Measurements from ENCODE around the gene SYNE1.
"Not testable (repeated sequence)": the region's sequence is repeated elsewhere in the genome, so short reads cannot be mapped to it uniquely, and the experiment has no call there.

The SYNE1 gene

DNA sequence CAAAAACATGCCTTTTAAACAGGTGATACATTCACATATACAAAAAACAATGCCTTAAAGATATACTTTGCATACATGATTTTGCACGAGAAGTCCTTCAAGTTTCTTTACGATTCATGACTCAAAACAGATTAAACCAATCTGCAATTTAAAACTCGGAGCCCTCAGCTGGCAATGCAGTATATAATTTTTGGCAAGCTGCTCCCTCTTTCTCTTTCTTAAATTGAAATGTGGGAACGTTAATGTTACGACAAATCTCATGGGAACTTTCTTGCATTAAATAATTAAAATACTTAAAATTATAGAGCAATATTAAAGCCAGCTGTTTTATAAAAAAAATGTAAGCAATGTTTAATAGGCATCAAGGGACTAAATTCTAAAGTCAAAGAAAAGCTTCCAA, 495.1 kb downstream of the SYNE1 start:
- no peak for DNase-seq (ENCODE audit: low read depth in 2 of 2)

DNA sequence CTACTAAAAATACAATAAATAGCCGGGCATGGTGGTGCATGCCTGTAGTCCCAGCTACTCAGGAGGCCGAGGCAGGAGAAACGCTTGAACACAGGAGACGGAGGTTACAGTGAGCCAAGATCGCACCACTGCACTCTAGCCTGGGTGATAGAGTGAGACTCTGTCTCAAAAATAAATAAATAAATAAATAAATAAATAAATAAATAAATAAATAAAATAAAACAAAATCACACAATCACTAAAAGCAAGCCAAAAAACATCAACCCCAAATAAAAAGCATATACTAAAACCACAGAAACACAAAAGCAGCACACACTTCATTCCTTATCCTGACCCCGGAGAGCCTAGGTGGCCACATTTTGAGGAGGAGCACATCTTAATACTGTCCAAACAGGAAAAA, 498.8 kb downstream of the SYNE1 start:
- not testable (repeated sequence) for DNase-seq (ENCODE audit: low read depth in 2 of 2)

DNA sequence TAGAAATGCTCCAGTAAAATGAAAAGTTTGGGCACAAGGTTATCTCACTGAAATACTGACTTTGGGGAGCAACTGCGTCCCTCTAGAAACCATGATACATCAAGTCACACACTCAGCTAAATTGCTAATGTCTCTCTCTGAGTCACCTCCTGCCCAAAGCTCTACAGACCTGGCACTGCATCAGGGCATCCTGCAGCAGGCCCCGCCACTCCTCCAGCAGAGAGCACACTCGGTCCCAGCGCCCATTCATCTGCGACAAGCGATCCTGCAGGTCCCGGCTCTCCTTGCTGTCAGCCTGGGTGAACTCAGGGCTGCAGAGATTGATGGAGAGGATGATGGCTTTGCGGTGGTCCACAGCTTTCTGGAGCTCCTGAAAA, 500.7 kb downstream of the SYNE1 start:
- no peak for DNase-seq (ENCODE audit: low read depth in 2 of 2)

DNA sequence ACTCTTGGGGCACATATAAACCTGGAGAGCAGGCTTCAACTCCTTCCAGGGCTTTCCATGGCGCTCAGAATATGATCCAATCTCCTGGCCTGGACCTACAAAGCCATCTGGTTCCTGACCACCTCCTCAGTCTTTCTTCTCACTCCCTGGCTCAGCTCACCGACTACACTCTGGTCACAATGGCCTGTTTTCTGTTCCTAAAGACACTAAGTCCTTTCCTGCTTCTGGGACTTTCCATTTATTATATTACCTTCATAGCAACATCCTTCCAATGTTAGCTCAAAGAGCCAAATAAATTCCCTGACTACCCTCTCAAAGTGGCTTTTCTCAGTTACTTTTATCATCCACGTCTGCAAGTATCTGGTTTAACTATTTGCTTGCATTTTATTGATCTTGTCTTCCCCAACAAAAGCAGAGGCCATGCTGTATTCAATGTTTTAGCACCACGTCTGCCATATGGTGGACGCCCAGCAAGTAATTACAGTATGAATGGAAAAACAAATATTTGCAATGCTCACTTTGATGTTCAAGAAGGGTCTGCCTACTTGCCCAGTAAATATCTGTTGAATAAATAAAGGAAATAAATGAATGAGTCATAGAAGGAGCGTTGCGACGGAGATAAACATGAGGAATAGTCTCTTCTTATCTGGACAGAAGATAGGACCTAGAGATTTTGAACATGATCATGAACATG, 501.3 kb downstream of the SYNE1 start:
- DNase-seq (ENCODE audit: low read depth in 2 of 2): no peak

DNA sequence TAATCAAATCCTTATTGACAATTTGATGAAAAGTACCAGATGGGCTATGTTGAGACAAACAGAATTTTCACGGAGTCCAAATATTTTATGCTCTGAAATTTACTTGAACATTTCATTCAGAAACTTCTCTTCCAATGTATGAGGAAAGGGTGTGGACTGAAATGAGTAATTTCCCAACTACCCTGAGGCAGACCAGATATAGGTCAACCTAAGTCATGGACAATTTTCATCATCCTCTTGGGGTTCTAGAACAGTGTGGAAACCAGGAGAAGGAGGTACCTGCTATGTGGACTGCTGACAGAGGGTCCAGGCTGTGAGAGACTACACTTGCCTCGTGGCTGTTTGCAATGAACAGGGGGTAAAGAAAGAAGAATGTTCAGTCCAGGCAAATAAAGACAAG, 506.7 kb downstream of the SYNE1 start:
- DNase-seq (ENCODE audit: low read depth in 2 of 2): no peak

DNA sequence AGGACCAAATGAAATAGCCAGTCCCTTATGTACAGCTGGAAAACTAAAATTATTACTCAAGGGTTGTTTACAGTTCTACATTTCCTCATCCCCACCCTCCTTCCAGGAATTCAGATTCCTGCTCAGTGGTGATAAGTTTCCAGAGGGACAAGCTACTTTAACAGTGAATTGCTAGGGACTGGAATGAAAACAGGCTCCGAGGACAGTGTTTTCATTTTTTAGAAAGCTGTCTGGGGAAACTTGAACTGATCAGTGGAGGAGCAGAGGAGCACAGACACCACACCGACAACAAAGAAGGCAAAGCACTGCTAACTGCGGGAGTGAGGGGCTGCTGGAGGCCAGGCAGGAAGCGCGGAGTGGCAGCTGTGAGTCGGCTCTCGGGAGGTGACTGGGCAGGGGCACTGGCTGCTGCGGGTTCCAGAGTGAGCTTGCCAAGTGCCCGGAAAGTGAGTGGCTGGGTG, 507.4 kb downstream of the SYNE1 start:
- no peak for DNase-seq (ENCODE audit: low read depth in 2 of 2)

DNA sequence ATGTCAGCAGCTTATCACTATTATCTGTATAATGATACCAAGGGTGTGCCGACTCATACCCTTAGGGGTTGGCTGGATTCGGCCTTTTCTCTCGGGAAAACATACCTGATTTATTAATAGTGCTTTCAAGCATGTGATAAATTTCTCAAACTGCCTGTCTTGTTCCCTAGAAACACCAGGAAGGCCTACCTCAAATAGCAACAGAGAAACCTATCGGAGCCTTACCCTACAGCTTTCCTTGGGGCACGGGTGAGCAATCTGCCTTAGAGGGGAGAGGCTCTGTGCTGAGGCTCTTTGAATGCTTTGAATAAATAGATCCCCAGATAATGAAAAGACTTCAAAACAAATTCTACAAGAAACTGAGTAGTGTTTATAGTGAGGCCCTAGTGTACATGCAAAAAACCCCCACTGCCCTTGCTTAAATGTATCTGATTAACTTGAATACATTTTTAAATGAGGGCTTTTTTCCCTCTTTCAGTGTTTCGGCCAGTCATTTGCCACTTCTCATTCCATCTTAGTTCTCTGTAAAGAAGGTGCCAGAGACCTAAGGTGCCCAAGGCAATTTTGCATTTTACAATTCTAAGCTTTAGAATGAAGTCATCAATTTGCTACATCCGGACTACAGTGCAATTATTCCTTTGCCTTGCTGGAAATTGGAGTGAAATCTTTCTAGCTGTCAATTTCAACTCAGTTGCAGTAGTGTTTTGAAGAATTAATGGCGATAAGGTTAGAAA, 509.6 kb downstream of the SYNE1 start:
- no peak for DNase-seq (ENCODE audit: low read depth in 2 of 2)

DNA sequence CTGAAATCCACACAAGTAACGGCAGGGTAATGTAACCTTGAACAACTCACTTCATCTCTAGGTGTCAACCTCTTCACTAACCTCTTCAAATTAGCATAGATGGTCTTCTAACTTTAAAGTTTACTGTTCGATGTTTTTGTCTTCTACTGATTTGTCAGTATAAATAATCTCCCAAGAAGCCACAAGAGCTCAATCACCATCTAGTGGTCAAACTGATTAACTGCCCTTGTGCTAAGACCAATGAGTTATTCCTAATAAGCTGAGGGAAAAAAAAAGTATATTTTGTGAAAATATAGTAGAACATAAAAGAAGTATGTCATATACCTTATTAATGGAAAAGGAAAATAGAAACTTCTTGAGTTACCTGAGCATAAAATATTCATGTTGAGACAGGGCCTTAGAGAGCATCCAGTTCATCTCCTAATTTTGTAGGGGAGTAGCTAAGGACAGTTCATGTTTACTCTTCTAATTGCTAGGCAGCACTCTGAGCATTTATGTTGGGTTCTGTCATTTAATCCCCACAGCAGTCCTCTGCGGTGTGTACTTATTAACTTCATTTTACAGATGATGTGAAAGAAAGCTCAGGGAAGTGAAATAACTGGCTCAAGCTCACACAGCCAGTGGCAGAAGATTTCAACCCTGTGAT, 512.6 kb downstream of the SYNE1 start:
- DNase-seq (ENCODE audit: low read depth in 2 of 2): no peak

DNA sequence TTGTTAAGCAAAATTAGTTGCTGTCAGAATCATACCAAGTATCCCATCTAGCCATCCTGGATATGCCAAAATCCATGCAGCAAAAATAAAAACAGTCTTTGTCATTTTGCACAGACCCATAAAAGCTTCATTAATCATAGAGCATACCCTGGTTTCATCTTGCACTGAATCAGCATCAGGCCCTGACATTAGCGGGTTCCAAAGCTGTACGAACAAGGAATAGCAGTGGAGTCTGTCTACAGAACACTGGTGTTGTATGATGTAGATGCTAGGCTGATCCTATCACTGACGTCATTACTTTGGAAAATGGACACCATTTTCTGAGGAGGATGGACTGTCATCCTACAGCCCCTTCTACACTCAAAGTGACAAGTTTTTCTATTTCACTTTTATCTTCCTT, 514.1 kb downstream of the SYNE1 start:
- no peak for DNase-seq (ENCODE audit: low read depth in 2 of 2)

DNA sequence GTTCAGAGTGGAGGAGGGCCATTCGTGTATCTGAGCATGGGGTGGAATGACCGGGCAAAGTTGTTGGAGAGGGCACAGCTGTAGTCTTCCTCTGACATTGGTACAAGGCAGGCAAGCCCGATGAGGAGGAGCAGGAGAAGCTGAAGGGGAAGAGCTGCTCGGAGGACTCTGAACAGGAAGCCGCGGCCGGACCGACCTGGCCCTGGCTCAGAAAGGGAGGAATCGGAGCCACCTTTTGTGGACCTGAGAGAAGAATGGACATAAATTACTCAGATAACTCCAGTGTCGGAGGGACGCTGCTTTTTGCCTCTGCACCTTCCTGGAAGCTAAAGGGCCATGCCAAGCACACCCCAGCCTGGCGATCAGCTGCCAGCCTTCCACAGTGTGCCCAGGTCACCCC, 514.7 kb downstream of the SYNE1 start:
- DNase-seq (ENCODE audit: low read depth in 2 of 2): no peak

DNA sequence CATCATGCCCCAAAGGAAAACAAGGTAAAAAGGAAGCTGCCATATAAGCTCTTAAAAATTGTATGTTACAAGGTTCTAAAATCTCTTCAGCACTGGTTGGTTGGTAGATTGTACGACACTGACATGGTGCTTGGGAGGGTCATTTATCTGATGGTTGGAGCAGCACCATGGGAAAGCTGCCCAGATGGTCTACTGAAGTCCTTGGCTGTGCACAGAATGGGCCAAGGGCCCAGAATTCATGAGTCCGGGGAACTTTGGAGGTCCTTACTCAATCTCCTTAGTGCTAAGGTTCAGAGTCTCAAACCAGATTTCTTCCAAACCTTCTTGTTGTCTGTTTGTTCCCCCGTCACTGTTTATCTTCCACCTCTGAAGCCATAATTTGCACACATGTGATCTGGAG, 515.3 kb downstream of the SYNE1 start:
- no peak for DNase-seq (ENCODE audit: low read depth in 2 of 2)

DNA sequence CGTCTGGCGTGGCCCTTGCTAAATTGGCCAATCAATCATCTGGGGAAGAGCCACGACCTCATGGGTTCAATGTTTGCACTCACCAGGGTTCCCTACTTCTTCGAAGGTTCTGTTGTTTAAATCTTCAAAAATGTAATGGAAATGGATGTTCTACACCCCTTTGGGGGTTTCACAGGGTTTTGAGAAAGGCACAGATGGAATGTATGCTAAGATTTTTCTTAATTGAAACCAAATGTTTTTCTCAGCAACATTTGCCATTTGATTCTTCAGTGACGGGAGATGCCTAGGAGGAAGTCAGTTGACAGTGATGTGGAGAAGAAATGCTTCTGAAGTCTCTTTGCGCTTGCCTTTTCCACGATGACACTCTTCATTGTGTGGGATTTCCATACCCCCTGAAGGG, 517.3 kb downstream of the SYNE1 start:
- no peak for DNase-seq (ENCODE audit: low read depth in 2 of 2)

DNA sequence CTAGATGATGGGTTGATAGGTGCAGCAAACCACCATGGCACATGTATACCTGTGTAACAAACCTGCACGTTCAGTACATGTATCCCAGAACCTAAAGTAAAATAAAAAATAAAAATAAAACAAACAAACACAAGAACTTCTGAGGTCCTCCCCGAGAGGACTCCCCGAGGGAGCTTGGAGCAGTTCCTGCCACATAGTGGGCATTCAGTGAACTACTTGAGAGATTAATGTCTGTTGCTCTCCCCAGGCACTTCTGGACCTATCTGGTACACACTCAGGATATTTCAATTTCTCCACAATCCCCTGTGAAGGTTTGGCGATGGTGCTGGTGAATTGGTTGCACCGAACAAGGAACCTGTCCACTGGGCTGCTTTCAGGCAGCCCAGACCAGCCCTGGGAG, 518.5 kb downstream of the SYNE1 start:
- no peak for DNase-seq (ENCODE audit: low read depth in 2 of 2)

DNA sequence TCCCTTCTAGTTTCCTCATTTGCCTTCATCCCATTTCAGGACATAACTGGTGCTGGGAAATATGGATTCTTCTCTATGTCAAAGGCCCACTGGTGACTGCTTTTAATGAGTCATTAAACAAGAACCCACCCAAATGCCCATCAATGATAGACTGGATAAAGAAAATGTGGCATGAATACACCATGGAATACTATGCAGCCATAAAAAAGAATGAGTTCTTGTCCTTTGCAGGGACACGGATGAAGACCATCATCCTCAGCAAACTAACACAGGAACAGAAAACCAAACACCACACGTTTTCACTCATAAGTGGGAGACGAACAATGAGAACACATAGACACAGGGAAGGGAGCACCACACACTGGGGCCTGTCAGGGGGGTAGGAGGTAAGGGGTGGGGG, 518.9 kb downstream of the SYNE1 start:
- DNase-seq (ENCODE audit: low read depth in 2 of 2): no peak

DNA sequence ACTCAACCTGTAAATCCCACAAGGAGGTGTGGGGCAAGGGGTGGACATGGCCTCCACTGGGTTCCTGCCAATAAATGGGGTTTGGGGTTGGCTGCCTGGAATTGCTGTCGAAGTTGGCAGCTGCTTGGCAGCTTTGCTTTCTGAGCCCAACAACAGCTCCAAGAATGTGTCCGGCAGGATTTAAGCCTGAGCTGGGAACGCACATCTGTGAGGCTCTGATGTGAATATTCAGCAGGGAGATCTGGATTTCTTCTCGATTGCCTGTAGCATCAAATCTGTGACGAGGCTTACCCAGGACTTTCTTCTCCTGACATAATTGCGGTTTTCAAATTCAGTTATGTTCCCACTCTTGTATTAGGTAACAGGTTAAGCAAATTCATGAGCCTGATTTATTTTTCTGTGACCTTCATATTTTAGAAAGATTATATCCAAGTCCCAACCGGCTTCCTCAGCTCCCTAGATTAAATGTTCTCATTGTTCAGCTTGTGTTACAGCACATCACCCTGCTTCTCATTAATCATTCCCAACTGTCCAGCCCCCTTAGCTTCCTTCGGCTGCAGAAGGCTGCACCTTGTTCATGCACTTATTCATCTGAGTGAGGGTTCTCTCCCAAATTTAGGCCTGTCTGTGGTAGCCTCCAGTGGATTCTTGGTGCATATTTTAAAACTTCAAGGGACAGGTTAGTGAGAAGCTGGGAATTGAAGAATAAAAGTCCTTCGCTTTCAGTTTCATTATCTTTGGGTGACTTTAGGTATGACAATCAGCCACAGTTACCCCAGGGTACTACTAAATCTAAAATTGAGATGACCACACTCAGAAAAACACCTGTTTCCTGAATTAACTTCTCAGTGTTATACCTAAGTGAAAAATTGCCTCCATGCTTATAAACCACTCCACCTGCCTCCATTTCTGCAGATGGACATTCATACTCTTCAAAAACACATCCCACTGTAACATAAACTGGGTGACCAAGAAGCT, 519.7 kb downstream of the SYNE1 start:
- no peak for DNase-seq (ENCODE audit: low read depth in 2 of 2)

DNA sequence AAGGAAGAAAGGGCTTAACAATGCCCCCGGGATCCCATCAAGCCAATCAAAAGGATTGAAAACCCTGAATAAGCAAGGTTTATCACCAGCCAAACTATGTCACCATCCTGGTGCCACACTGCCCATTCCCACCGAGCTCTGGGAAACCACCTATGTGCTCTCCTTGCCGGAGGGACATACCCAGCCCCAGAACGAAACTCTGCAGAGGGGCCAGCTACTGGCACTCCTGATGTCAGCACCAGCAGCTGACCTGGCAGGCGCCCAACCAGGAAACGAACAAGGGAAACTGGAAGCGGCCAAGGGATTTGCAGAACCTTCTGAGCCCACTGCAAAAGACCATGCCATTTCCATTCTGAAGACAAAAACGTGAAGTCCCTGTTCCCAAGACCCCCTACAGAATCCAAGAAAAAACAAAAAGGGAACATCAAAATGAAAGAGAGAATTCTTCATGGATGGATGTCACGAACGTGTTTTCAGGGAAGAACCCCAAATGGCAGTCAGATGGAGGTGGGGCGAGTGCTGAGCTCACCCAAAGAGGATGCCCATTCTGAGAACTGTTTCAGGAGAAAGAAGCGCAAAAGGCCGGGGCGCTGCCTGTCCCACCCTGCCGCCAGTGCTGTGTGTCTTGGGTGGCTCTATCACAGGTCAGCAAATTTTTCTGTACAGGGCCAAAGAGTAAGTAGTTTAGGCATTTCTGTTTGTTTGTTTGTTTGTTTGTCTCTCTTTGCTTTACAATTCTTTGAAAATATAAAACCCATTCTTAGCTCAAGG, 524.5 kb downstream of the SYNE1 start:
- no peak for DNase-seq (ENCODE audit: low read depth in 2 of 2)

DNA sequence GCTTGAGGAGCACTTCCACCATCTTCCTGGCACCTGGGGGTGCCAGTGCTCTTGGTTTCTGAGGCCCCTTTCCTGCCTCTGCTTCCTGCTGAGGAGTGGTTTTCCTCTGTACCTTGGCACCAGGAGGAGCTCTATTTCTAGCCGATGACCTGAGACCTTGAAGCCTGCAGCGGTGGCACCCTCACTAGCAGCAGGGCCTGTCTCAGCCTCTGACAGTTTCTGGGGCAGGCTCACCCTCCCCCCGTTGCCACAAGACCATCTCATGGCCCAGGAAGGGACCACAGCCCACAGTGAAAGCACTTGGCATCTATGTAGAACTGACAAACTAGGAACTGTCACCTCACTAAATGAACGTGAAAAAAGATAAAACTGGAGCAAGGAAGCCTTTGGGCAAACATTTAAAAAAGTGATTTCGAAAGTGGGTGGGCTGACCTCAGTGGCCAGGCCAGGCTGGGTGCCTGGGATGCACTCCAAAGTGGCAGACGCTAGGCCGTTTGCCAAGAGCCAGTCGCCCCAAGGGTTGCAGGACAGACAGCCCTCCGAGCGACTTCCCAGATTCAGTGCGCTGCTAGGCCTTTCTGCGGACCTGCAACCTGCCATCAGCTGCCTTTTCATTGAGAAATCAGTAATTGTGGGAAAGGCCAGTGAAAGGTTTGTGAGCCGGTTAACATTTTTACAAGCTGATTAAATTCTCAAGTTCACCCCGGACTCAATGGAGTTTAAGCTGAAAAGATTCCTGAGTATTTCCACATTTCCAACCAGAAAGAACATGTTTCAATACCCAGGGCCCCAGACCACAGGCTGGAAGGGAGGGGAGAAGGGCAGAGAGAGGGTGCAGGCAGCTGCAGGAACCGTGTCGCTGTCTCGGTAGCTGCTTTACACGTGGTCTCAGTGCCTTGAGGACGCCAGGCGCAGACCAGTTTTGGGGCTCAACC, 526.0 kb downstream of the SYNE1 start:
- DNase-seq (ENCODE audit: low read depth in 2 of 2): no peak

DNA sequence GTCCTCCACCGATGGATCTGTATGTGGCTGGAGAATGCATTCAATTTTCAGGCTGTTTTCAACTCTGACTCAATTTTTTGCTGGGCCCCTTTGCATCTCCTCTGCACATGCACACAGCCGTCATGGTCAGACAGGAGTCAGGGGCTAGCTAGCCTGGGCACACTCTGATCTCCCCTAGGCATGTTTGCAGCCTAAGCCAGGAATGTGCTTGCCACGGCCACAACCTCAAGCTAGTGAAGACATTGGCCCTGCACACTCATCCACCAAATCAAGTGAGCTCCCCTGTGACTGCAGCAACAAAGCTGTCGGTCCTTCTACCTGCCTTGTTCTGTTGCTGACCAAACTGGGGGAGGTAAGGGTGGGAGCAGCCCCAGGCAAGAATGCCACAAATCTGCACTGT, 529.2 kb downstream of the SYNE1 start:
- DNase-seq (ENCODE audit: low read depth in 2 of 2): no peak

DNA sequence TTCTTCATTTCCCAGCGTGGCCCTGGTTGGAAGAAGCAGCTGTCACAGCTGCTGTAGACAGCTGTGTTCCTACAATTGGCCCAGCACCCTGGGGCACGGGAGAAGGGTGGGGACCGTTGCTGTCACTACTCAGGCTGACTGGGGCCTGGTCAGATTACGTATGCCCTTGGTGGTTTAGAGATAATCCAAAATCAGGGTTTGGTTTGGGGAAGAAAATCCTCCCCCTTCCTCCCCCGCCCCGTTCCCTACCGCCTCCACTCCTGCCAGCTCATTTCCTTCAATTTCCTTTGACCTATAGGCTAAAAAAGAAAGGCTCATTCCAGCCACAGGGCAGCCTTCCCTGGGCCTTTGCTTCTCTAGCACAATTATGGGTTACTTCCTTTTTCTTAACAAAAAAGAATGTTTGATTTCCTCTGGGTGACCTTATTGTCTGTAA, 537.0 kb downstream of the SYNE1 start:
- no peak for DNase-seq (ENCODE audit: low read depth in 2 of 2)
